HG03103 (cell line): ENCODE measurements around the gene PCSK7.
"Not testable (repeated sequence)": the region's sequence is repeated elsewhere in the genome, so short reads cannot be mapped to it uniquely, and the experiment has no call there.

Experiments used
- ATAC-seq: cut with Tn5 transposase; IDR thresholded peaks from one replicate; pipeline ENCODE4 v1.9.1; 2021; ENCODE audit warnings: low read depth; ENCODE audit not compliant: unreplicated experiment

PCSK7 gene

GRCh38 chr11:117185736-117186430 is 46.0 kb downstream of the PCSK7 start:
- no peak for ATAC-seq

- ATAC-seq = no peak
Observed at GRCh38 chr11:117183724-117184349, 48.0 kb downstream of the PCSK7 start.

DNA sequence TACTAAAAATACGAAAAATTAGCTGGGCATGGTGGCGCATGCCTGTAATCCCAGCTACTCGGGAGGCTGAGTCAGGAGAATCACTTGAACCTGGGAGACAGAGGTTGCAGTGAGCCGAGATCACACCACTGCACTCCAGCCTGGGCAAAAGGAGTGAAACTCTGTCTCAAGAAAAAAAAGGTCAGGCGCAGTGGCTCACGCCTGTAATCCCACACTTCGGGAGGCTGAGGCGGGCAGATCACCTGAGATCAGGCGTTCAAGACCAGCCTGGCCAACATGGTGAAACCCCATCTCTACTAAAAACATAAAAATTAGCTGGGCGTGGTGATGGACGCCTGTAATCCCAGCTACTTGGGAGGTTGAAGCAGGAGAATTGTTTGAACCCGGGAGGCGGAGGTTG is 48.7 kb downstream of the PCSK7 start:
- not testable (repeated sequence) for ATAC-seq

- no peak for ATAC-seq
Observed at GRCh38 chr11:117182551-117182935, 49.3 kb downstream of the PCSK7 start.

GRCh38 chr11:117181586-117182550 is 50.0 kb downstream of the PCSK7 start:
- no peak for ATAC-seq

DNA sequence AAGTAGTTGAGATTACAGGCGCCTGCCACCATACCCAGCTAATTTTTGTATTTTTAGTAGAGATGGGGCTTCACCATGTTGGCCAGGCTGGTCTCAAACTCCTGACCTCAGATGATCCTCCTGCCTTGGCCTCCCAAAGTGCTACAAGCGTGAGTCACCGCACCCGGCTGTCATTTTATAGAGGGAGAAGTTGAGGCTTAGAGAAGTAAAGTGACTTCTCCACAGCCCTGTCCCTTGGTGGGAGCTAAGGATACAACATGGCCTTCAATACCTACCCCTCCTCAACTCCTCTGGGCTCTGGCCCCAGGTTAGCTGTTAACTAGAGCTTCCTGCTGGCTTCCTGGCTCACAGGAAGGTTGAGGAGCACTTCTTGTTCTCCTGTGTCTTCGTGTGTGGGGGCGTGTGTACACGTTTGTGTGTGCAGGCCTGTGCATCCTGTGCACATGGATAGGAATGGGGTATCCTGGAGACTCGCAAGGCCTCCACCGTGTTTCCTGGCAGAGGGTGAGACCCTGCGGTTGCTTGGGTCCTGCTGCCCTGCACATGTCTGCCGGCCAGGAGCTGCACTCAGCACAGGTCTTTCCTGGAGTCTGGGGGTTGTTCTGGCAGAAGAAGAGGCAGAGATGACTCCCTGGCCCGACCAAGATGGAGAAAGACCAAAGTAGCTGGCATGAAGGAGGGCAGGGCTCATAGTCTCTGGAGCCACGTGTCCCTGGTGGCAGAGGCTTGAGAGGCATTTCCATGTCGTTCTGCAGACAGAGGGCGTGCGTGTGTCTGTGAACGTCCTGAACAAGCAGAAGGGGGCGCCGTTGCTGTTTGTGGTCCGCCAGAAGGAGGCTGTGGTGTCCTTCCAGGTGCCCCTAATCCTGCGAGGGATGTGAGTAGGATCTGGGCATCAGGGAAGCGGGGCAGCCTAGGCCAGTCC is 51.0 kb downstream of the PCSK7 start:
- no peak for ATAC-seq

GRCh38 chr11:117180020-117180419 is 51.9 kb downstream of the PCSK7 start:
- no peak for ATAC-seq

GRCh38 chr11:117179048-117179999 is 52.5 kb downstream of the PCSK7 start:
- peak; percentile 6 for ATAC-seq

DNA sequence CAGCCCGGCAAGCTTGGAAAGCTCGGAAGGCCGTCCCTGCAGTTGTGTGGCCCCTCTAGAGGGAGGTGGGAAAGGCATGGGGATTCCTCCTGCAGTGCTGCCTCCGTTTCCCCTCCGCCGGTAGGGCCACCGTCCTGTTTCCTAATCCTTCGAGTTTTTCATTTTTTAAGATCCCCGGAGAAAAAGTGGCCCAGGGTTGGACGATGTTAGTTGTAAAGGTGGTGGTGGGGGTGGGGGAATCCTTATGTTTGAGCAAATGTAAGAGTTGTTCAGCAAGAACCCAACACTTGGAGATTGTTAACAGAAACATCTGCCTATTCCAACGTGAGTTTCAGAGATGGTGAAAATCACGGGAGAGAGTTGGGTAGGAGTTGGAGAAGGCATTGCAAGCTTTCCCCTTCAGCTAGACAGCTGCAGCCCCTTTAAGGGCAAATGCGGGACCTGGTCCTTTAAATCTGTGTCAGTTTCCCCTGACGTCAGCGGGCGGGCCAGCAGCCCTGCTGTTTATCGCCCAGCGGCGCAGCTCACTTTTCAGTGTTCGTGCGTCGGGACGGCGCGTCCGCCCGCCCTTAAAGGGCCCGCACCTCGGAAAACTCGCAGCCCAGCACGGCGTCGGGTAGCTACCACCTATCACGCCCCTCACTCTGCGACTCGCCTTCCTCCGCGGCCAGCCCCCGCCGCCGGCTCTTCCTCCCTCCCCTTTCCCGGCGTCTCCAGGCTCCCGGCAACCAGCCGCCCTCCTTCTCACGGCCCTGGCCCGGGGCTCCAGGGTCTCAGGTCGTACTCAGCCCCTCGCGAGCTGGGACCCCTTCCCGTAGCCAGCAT is 53.5 kb downstream of the PCSK7 start, which contains the start of gene SIDT2:
SIDT2 (plus strand) TSS at position 534 of the 825 bp plus-strand sequence. CDS start 521 bp downstream, outside the sequence.
- peak; percentile 84 for ATAC-seq

DNA sequence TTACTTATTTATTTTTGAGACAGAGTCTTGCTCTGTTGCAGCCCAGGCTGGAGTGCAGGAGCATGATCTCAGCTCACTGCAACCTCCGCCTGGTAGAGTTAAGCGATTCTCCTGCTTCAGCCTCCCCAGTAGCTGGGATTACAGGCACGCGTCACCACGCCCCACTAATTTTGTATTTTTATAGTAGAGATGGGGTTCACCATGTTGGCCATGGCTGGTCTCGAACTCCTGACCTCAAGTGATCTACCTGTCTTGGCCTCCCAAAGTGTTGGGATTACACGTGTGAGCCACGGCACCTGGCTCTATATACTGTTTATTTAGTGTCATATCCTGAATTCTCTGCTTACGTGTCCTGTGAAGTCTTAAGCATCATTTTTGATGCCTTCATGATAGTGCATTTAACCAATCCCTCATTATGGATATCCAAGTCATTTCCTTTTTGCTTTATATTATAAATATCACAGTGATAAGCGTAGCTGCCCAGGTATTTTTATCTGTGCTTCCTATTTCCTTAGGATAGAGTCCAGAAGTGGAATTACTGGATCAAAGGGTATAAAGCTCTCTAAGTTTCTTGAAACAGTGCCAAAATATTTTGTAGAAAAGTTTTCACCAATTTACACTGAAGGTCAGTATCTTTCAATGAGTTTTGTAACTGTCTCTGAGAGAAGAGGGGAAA is 54.2 kb downstream of the PCSK7 start:
- no peak for ATAC-seq

GRCh38 chr11:117176186-117176585 is 55.7 kb downstream of the PCSK7 start:
- ATAC-seq = no peak

DNA sequence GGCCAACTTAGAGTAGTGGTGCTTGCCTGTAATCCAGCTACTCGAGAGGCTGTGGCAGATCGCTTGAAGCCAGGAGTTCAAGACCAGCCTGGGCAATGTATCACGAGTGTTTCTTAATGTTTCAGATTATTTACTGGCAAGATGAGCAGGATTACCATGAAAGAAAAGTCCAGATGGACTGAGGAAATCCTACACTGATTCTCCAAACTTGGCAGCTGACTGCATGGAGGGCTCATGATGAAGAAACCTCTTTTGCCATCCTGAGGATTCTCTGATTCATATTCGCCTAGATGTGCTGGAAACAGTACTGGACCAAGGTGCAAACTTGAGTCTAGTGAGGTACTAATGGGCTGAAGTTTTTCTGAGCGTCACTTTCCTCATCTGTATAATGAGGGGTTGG is 56.1 kb downstream of the PCSK7 start:
- no peak for ATAC-seq

- ATAC-seq = no peak
Observed at GRCh38 chr11:117175104-117175503, 56.8 kb downstream of the PCSK7 start.

DNA sequence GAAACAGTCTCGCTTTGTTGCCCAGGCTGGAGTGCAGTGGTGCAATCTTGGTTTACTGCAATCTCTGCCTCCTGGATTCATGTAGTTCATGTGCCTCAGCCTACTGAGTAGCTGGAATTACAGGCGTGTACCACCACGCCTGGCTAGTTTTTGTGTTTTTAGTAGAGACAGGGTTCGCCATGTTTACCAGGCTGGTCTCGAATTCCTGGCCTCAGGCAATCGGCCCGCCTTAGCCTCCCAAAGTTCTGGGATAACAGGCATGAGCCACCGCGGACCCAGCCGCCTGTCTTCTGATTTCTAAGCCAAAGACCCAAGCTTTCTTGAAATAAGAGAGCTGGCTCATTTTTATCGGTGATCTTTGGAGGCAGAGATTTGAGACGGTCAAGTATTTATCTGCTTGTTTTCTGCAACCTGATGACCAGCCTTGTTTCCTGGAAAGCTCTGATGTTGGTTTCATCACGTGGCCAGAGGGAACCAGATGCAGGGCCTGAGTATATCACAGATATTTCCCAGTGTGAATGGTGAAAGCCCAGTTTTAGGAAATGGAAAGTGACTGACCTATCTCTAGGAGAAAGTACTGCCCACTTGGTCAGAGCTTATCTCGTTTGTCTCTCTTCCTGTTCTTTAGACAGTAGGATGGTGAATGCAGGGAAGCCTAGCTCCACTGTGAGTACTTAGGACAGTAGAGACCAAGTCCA is 59.0 kb downstream of the PCSK7 start:
- no peak for ATAC-seq

DNA sequence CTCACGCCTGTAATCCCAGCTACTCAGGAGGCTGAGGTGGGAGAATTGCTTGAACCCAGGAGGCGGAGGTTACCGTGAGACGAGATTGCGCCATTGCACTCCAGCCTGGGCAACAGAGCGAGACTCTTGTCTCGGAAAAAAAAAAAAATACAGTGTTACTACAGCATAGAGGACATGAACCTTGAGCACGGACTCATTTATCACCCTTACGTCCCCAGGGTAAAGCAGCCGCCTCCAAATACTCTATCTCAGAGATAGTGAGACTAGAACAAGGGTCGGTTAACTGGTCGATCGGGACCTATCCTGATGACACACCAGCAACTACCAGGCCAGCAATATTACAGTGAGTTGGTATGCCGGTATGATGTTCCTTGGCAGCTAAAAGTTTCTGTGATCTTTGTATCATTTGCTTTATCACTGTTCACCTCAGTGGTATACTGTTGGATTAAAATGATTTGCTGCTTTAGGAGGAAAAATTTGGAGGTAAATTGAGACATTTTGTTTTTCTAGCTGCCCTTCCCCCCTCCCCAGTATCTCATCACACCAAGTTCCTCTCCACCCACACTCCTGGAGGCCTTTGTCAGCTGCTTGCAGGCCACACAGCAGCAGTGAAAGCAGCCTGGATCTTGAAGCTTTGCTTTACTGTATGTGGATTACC is 60.3 kb downstream of the PCSK7 start:
- ATAC-seq = no peak

GRCh38 chr11:117171007-117171403 is 60.9 kb downstream of the PCSK7 start:
- ATAC-seq = no peak
